Dedifferentiated amniotic fluid mesenchymal stem cell (primary cell): ENCODE measurements around the gene PLD1.

Source experiments
- DNase-seq: peaks from one replicate; pipeline ENCODE4 v3.0.0-alpha.2; 2016; ENCODE audit errors: extremely low spot score

Gene PLD1

GRCh38 chr3:171615686-171616085, 194.6 kb downstream of the PLD1 start:
- DNase-seq = peak; percentile 17

GRCh38 chr3:171615281-171615680, 195.0 kb downstream of the PLD1 start:
- DNase-seq = no peak

GRCh38 chr3:171614318-171614921, 195.9 kb downstream of the PLD1 start:
- DNase-seq = no peak

- DNase-seq = no peak
These were observed 202.8 kb downstream of the PLD1 start for GRCh38 chr3:171607452-171607851.

- DNase-seq = no peak
These were observed 204.0 kb downstream of the PLD1 start for GRCh38 chr3:171606151-171606751.

GRCh38 chr3:171604370-171604769, 205.9 kb downstream of the PLD1 start:
- DNase-seq = no peak

- DNase-seq = no peak
These were observed 208.2 kb downstream of the PLD1 start for GRCh38 chr3:171602072-171602471.

GRCh38 chr3:171600030-171600429, 210.3 kb downstream of the PLD1 start:
- DNase-seq = no peak

- no peak for DNase-seq
These were observed 211.3 kb downstream of the PLD1 start for GRCh38 chr3:171598990-171599389.

- no peak for DNase-seq
These were observed 217.5 kb downstream of the PLD1 start for GRCh38 chr3:171592786-171593185.

- no peak for DNase-seq
These were observed 219.2 kb downstream of the PLD1 start for GRCh38 chr3:171591070-171591469.

- DNase-seq = no peak
These were observed 224.0 kb downstream of the PLD1 start for GRCh38 chr3:171586274-171586673.

GRCh38 chr3:171585039-171585438, 225.2 kb downstream of the PLD1 start:
- DNase-seq = no peak

- DNase-seq = no peak
These were observed 226.2 kb downstream of the PLD1 start for GRCh38 chr3:171584100-171584499.

- DNase-seq = no peak
These were observed 235.6 kb downstream of the PLD1 start for GRCh38 chr3:171574556-171575240.

GRCh38 chr3:171569571-171570132, 240.6 kb downstream of the PLD1 start:
- no peak for DNase-seq

- no peak for DNase-seq
These were observed 241.5 kb downstream of the PLD1 start for GRCh38 chr3:171568766-171569165.

- DNase-seq = peak; percentile 45
These were observed 243.4 kb downstream of the PLD1 start for GRCh38 chr3:171566803-171567422.

- DNase-seq = no peak
These were observed 244.7 kb downstream of the PLD1 start for GRCh38 chr3:171565481-171566058.

- no peak for DNase-seq
These were observed 245.4 kb downstream of the PLD1 start for GRCh38 chr3:171564748-171565480.

GRCh38 chr3:171563298-171563697, 247.0 kb downstream of the PLD1 start:
- no peak for DNase-seq
